ENCODE data around the gene HHEX.

HHEX gene

GRCh38 chr10:92695679-92696605, 6.2 kb downstream of the HHEX start:
- no peak for DNase-seq

- no peak for DNase-seq
These were observed 7.0 kb downstream of the HHEX start for GRCh38 chr10:92696606-92697383.

- no peak for DNase-seq
These were observed 8.1 kb downstream of the HHEX start for GRCh38 chr10:92697663-92698511.

- DNase-seq: no peak
These were observed 9.4 kb downstream of the HHEX start for GRCh38 chr10:92699193-92699517.

- DNase-seq: peak; percentile 15
These were observed 10.0 kb downstream of the HHEX start for GRCh38 chr10:92699518-92700381.

DNA sequence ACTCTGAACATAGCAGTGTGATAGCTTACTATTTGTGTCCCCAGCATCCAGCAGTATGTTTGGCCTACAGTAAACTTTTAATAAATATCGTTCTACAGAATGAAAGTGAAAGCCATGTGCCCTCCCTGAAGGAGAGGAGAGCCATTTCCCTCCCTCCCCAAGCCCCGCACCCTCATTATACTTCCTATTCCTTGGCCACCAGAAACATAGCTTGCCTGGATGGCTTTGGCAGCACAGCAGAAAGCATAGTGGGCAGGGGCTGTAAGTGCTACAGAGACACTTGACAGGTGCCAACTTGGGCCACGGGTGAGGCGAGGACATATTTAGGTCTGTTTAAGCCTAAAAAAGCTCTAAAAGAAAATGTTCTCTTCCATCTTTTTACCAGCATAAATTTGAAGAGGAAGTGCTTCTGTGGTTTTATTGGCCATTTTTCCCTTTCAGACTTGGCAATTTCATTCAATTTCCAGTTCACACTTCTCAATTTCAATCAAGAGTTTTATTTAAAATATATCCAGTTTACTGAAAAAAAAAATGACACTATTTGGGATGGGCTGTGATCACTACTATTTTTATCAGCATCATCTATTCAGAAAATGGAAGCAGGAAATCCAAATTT, 12.7 kb downstream of the HHEX start:
- DNase-seq: no peak

- no peak for DNase-seq
These were observed 22.5 kb downstream of the HHEX start for GRCh38 chr10:92712016-92712889.

GRCh38 chr10:92714152-92714845, 24.5 kb downstream of the HHEX start:
- DNase-seq: no peak

- DNase-seq: no peak
These were observed 25.1 kb downstream of the HHEX start for GRCh38 chr10:92714872-92715271.

GRCh38 chr10:92719991-92720830, 30.5 kb downstream of the HHEX start:
- peak; percentile 94 for DNase-seq

DNA sequence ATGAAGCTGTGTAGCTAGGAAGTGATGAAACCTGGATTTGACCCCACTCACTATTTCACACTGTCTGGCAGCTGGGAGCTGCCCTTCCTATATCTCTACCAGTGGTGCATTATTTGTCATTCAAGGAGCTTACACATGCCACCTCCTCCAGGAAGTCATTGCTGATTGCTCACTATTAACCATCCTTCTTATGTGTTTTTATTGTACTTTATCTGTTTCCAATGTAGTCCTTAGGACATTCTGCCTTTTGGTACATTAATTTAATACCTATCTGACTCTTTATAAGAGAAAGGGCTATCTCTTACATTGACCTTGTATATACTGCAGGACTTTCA, 31.0 kb downstream of the HHEX start:
- no peak for DNase-seq

DNA sequence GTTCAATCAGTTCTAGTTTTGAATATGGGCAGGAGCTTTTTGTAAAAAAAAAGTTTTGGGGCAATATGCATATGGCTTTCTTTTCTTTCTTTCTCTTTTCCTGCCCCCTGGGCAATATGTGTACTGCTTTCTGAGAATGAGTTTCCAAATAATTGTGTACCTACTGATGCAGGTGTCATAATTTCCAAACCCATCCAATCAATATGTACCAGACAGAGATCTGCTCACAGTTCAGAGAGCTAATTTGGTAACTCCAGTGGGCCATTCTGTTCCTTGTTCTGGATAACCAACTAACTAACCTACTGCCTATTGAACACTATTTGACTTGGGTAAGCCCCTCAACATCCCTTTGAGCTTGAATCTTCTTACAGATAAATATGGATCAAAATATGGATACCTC, 32.6 kb downstream of the HHEX start:
- DNase-seq: no peak

GRCh38 chr10:92727141-92727540, 37.4 kb downstream of the HHEX start:
- no peak for DNase-seq

DNA sequence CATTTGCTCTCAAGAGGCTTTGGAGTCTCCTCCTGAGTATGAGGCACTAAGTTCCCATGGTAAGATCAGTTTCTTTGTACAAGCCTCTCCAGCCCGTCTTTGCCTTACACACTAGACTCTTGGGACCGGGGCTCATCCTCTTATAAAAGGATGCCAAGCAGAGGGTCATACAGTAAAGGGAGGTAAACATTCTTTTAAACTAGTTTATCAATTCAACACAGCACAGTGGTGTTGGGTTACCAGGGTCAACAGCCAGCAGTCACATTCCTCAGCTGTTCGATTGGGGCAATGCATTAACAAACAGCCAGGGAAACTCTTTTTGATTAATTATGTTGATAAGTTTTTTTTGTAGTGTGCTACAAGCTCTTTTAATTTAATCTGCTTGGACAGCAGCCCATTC, 37.8 kb downstream of the HHEX start:
- DNase-seq: no peak

GRCh38 chr10:92729886-92730285, 40.1 kb downstream of the HHEX start:
- no peak for DNase-seq

- DNase-seq: no peak
These were observed 43.2 kb downstream of the HHEX start for GRCh38 chr10:92732958-92733357.

DNA sequence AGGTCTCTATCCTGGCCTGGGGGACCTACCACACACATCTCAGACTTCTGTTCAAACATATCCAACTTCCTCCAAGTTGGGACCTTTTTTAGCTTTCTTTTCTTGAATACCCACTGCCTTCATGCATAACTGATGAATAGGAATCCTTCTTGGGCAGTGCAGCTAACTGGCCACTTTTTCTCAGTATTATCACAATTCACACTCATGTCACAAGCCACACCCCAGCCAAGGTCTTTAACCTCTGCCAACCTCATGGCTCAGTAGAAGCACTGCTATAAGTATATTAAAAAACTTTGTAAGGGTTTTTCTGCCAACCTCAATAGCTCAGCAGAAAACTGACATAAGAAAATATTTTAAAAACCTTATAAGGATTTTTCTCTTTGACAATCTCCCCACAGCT, 44.5 kb downstream of the HHEX start:
- DNase-seq: no peak

DNA sequence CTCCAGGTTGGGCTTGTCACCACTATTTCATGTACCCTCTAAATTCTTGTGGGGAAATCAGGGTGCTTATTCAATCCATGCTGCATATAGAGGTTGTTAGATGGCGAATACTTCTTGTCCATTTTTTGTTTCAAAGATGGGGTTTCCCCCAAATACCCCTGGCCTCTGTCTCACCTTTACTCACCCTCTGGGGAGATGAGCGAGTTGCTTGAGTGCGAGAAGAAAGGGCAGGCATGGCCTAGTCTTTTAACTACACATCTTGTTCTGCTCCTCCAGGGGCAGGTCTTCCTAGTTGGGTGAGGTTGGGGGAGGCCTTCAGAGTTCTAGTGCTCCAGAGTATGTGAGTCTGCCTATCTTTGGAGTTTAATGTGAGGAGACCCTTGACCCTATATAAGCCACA, 46.2 kb downstream of the HHEX start:
- no peak for DNase-seq

DNA sequence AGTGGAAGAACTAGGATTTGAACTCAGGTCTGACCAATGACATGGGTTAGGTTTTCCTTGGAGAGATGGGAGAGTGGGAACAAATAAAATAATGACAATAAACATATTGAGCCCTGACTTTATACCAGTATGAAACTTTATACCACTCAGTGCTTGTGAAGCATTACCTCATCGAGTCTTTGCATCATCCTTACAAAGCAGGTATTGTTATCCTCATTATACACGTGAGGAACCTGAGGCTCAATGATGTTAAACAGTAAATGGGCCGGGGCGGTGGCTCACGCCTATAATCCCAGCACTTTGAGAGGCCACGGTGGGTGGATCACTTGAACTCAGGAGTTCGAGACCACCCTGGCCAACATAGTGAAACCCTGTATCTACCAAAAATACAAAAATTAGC, 47.7 kb downstream of the HHEX start:
- no peak for DNase-seq

All from DMS79 (cell line).